Nephron (organoid): ENCODE data around the gene TP53INP2.
"Not testable (repeated sequence)": the region's sequence is repeated elsewhere in the genome, so short reads cannot be mapped to it uniquely, and the experiment has no call there.

Experiments
- H3K27ac Mint-ChIP-seq, 3 experiments: 2 replicates each; pipeline ENCODE4 v1.8.0; 2020; ENCODE audit warnings: mixed read lengths in 3 of 3, mild to moderate bottlenecking in 2 of 3, moderate library complexity in 1 of 3
- H3K27me3 Mint-ChIP-seq: 2 replicates; pipeline ENCODE4 v1.8.0; 2021; ENCODE audit warnings: low read depth, mild to moderate bottlenecking, moderate library complexity, mixed read lengths
- H3K36me3 Mint-ChIP-seq: 2 replicates; pipeline ENCODE4 v1.8.0; 2020; ENCODE audit warnings: low read depth, mixed read lengths
- H3K4me1 Mint-ChIP-seq: 2 replicates; pipeline ENCODE4 v1.8.0; 2020; ENCODE audit warnings: mixed read lengths
- H3K4me3 Mint-ChIP-seq, 3 experiments: 2 replicates each; pipeline ENCODE4 v1.8.0; 2020; ENCODE audit warnings: mild to moderate bottlenecking in 3 of 3, mixed read lengths in 3 of 3, moderate library complexity in 2 of 3
- H3K9me3 Mint-ChIP-seq: 2 replicates; pipeline ENCODE4 v1.8.0; 2020; ENCODE audit warnings: mixed read lengths
- CTCF ChIP-seq, 3 experiments: fragments of 200-600 bp; sonication (generic); IDR thresholded peaks; one replicate each; pipeline ENCODE4 v1.5.0; 2021; ENCODE audit warnings: antibody characterized with exemption in 3 of 3; ENCODE audit not compliant: unreplicated experiment in 3 of 3

Gene TP53INP2

DNA sequence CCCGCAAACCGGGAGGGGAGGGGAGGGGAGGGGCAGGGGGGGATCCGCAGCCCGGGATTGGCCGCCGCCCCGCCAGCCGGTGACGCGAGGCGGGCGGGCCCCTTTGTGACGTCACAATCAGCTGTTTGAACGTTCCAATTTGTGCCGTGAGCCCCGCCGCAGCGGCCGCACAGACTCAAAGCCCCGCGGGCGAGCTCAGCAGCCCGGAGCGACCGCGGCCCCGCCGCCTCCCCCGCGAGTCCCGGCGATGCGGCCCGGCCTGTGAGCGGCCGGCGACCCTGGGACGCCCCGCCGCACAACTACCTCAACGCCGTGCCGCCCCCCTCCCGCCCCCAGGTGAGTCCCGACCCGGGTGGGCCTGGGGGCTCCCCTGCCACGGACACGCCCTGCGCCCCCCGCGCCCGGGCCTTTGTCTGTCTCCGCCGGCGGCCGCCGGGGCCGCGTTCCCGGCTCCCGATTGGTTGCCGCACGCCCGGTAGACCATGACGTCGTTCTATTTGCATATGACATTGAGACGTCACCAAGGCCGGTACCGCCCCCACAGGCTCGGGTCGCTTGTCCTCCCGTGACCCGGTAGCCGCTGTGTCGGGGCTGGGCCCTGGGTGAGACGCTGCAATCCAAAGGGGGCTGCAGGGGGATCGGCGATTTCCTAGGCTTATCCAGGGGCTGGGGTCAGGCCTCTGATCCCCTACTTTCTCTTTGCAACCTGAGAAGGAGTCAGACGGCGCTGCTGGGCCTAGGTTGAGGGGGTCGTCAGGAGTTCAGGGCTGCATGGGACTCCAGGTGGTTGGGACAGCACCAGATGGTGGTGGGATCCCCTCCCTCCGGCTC lies at the start of gene TP53INP2:
TSS of gene TP53INP2 (plus strand) at position 168 of the 831 bp plus-strand sequence. CDS start 4,396 bp downstream, outside the sequence.
- peak within 1 kb of the TSS; percentile 94 to 99 (median 94) for H3K4me3 Mint-ChIP-seq

DNA sequence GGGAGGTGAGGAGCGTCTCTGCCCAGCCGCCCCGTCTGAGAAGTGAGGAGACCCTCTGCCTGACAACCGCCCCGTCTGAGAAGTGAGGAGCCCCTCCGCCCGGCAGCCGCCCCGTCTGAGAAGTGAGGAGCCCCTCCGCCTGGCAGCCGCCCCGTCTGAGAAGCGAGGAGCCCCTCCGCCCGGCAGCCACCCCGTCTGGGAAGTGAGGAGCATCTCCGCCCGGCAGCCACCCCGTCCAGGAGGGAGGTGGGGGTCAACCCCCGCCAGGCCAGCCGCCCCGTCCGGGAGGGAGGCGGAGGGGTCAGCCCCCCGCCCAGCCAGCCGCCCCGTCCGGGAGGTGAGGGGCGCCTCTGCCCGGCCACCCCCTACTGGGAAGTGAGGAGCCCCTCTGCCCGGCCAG lies 45.5 kb upstream of the TP53INP2 start:
- H3K27me3 Mint-ChIP-seq, H3K4me1 Mint-ChIP-seq, H3K27ac Mint-ChIP-seq, H3K4me3 Mint-ChIP-seq, H3K9me3 Mint-ChIP-seq: not testable (repeated sequence)
- peaks cover 25% of the 10 kb centered on the region for H3K36me3 Mint-ChIP-seq

More for the DNA sequence above, at the start of gene TP53INP2:
- no peaks in the 10 kb centered on the region for H3K9me3 Mint-ChIP-seq
- TF ChIP-seq CTCF (IDR thresholded peaks at IDR 0.05; ENCODE audit: unreplicated experiment in 3 of 3): no peak
- H3K36me3 Mint-ChIP-seq: no peaks in the 10 kb centered on the region
- H3K27ac Mint-ChIP-seq: peak within 1 kb of the TSS; percentile 56 to 95 (median 95)
- H3K4me1 Mint-ChIP-seq: peaks cover 23% of the 10 kb centered on the region
- H3K27me3 Mint-ChIP-seq: peaks cover 22% of the 10 kb centered on the region

- H3K27ac Mint-ChIP-seq, H3K27me3 Mint-ChIP-seq, H3K4me3 Mint-ChIP-seq, H3K9me3 Mint-ChIP-seq, H3K4me1 Mint-ChIP-seq: not testable (repeated sequence)
- peaks cover 16% of the 10 kb centered on the region for H3K36me3 Mint-ChIP-seq
Observed at GRCh38 chr20:34661811-34662210, 42.3 kb upstream of the TP53INP2 start.

DNA sequence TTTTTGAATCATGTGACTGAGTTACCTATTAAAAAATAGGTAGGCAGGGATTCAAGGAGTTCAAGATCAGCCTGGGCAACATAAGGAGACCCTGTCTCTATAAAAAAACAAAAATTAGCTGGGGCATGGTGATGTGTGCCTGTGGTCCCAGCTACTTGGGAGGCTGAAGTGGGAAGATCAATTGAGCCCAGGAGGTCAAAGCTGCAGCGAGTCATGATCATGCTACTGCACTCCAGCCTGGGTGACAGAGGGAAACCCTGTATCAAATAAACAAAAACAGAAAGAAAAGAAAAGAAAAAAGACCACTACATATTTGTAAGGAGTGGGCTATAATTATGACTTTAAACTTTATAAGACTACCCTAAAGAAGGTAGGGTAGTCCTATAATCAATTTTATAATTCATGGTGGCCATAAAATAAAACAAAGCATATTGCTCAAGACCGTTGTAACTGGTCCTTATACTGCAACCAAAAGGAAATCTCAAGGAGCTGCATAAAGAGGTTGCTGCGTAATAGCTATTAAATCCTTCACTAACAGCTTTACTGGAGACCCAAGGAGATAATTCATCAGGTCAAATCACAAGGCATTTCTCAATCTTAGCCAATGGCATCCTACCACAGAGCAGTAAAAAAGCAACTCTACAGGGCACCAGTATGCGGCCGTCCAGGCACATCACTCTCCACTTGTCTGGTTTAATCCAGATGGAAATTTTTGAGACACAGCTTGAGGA lies 40.8 kb upstream of the TP53INP2 start:
- no peak overlapping the region for H3K4me3 Mint-ChIP-seq
- TF ChIP-seq CTCF (IDR thresholded peaks at IDR 0.05; ENCODE audit: unreplicated experiment in 3 of 3): no peak
- peaks cover 13% of the 10 kb centered on the region for H3K36me3 Mint-ChIP-seq
- H3K27me3 Mint-ChIP-seq: no peaks in the 10 kb centered on the region
- peaks cover 4% of the 10 kb centered on the region for H3K9me3 Mint-ChIP-seq
- no peak overlapping the region for H3K27ac Mint-ChIP-seq
- H3K4me1 Mint-ChIP-seq: no peaks in the 10 kb centered on the region

DNA sequence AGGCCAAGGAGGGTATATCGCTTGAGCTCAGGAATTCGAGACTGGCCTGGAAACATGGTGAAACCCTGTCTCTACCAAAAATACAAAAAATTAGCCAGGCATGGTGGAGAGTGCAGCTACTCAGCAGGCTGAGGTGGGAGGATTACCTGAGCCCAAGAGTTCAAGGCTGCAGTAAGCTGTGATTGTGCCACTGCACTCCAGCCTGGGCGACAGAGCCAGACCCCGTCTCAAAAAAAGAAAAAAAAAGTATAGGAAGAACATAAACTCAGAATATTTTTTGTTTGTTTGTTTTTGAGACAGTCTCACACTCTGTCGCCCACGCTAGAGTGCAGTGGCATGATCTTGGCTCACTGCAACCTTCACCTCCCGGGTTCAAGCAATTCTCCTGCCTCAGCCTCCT lies 39.4 kb upstream of the TP53INP2 start:
- not testable (repeated sequence) for H3K27ac Mint-ChIP-seq, H3K9me3 Mint-ChIP-seq, H3K4me1 Mint-ChIP-seq, H3K4me3 Mint-ChIP-seq, H3K27me3 Mint-ChIP-seq
- peaks cover 16% of the 10 kb centered on the region for H3K36me3 Mint-ChIP-seq

GRCh38 chr20:34669094-34669493 lies 35.0 kb upstream of the TP53INP2 start:
- H3K4me3 Mint-ChIP-seq: no peak overlapping the region
- peaks cover 22% of the 10 kb centered on the region for H3K36me3 Mint-ChIP-seq

More at GRCh38 chr20:34669094-34669493, 35.0 kb upstream of the TP53INP2 start:
- Mint-ChIP-seq H3K9me3 (peaks cover 7% of the 10 kb centered on the region), H3K4me1 (no peaks in the 10 kb centered on the region), H3K27me3 (no peaks in the 10 kb centered on the region), H3K27ac (no peak overlapping the region)
- TF ChIP-seq CTCF (IDR thresholded peaks at IDR 0.05; ENCODE audit: unreplicated experiment in 3 of 3): no peak
